NCI-H510A treated with DMSO at 0.1 percent for 48 hours (cell line): ENCODE measurements around the gene TMEM164.
"Not testable (repeated sequence)": the region's sequence is repeated elsewhere in the genome, so short reads cannot be mapped to it uniquely, and the experiment has no call there.

Experiments
- DNase-seq: peaks from one replicate; lab custom pipeline; 2025; lab: John Stamatoyannopoulos, UW

Gene TMEM164

GRCh38 chrX:110002300-110003166, at the start of gene TMEM164:
TMEM164 (plus strand) TSS chrX:110003114; CDS start chrX:110003775, 661 bp downstream.
- peak; percentile 58 for DNase-seq

GRCh38 chrX:109954333-109954732, 48.6 kb upstream of the TMEM164 start:
- DNase-seq: no peak

GRCh38 chrX:109954955-109955354, 48.0 kb upstream of the TMEM164 start:
- no peak for DNase-seq

GRCh38 chrX:109958266-109958665, 44.6 kb upstream of the TMEM164 start:
- DNase-seq: no peak

- no peak for DNase-seq
Observed at GRCh38 chrX:109959356-109959871, 43.5 kb upstream of the TMEM164 start.

GRCh38 chrX:109964390-109964789, 38.5 kb upstream of the TMEM164 start:
- DNase-seq: no peak

GRCh38 chrX:109966246-109966645, 36.7 kb upstream of the TMEM164 start:
- DNase-seq: no peak

- DNase-seq: no peak
Observed at GRCh38 chrX:109967156-109967555, 35.8 kb upstream of the TMEM164 start.

GRCh38 chrX:109970841-109971240, 32.1 kb upstream of the TMEM164 start:
- DNase-seq: not testable (repeated sequence)

GRCh38 chrX:109974906-109975655, 27.8 kb upstream of the TMEM164 start:
- no peak for DNase-seq

GRCh38 chrX:109985210-109985609, 17.7 kb upstream of the TMEM164 start:
- DNase-seq: not testable (repeated sequence)

GRCh38 chrX:109987884-109988283, 15.0 kb upstream of the TMEM164 start:
- no peak for DNase-seq

GRCh38 chrX:109990582-109991276, 12.2 kb upstream of the TMEM164 start:
- DNase-seq: no peak

- DNase-seq: no peak
Observed at GRCh38 chrX:109992203-109992602, 10.7 kb upstream of the TMEM164 start.

GRCh38 chrX:109995155-109995554, 7.8 kb upstream of the TMEM164 start:
- DNase-seq: no peak

GRCh38 chrX:109997786-109998452, 5.0 kb upstream of the TMEM164 start:
- no peak for DNase-seq

- no peak for DNase-seq
Observed at GRCh38 chrX:110000000-110000399, 2.9 kb upstream of the TMEM164 start.

- no peak for DNase-seq
Observed at GRCh38 chrX:110000847-110001713, 1.8 kb upstream of the TMEM164 start.

- DNase-seq: no peak
Observed at GRCh38 chrX:110001740-110002299, 1.1 kb upstream of the TMEM164 start.
